GM12891 (cell line): ENCODE measurements around the gene CEP83.

ENCODE experiments used
- PAX5 ChIP-seq: IDR thresholded peaks from 2 replicates; pipeline ENCODE4 v1.6.1; 2011; ENCODE audit warnings: low read length, moderate library complexity, mild to moderate bottlenecking; ENCODE audit not compliant: insufficient read depth, severe bottlenecking
- POLR2A ChIP-seq: IDR thresholded peaks from 2 replicates; pipeline ENCODE4 v1.6.1; 2011; ENCODE audit warnings: low read depth, low read length, control low read depth
- POLR2AphosphoS5 ChIP-seq: IDR thresholded peaks from 2 replicates; pipeline ENCODE4 v1.6.1; 2011; ENCODE audit warnings: low read depth, low read length, control low read depth
- POU2F2 ChIP-seq: IDR thresholded peaks from 2 replicates; pipeline ENCODE4 v1.6.1; 2011; ENCODE audit warnings: low read depth, mild to moderate bottlenecking, control low read depth, low read length, moderate library complexity
- SPI1 ChIP-seq: IDR thresholded peaks from 2 replicates; pipeline ENCODE4 v1.6.1; 2011; ENCODE audit warnings: low read depth, low read length, control low read depth
- TAF1 ChIP-seq: IDR thresholded peaks from 2 replicates; pipeline ENCODE4 v1.6.1; 2011; ENCODE audit warnings: low read depth, low read length, control low read depth

DNA sequence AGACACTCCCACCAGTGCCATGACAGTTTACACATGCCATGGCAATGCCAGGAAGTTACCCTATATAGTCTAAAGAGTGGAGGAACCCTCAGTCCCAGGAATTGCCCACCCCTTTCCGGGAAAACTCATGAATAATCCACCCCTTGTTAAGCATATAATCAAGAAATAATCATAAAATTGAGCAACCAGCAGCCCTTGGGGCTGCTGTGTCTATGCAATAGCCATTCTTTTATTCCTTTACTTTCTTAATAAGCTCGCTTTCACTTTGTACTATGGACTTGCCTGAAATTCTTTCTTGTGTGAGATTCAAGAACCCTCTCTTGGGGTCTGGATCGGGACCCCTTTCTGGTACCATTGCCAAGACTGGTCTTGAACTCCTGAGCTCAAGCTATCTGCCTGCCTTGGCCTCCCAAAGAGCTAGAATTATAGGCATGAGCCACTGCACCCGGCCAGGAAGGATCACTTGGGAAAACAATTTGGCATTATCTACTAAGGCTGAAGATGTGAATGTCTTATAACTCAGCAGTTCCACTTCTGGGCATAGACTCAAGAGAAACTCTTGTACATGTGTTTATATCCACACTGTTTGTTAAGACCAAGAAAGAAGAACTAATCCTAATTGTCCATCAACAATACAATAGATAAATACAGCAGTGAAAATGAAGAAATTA, 35.9 kb upstream of the CEP83 start:
- no peak for TF ChIP-seq TAF1
- TF ChIP-seq POLR2A: no peak
- no peak for TF ChIP-seq POLR2AphosphoS5
- no peak for TF ChIP-seq PAX5
- TF ChIP-seq SPI1: no peak
- TF ChIP-seq POU2F2: no peak
